Measurements from ENCODE around the gene CASZ1.

CASZ1 gene

DNA sequence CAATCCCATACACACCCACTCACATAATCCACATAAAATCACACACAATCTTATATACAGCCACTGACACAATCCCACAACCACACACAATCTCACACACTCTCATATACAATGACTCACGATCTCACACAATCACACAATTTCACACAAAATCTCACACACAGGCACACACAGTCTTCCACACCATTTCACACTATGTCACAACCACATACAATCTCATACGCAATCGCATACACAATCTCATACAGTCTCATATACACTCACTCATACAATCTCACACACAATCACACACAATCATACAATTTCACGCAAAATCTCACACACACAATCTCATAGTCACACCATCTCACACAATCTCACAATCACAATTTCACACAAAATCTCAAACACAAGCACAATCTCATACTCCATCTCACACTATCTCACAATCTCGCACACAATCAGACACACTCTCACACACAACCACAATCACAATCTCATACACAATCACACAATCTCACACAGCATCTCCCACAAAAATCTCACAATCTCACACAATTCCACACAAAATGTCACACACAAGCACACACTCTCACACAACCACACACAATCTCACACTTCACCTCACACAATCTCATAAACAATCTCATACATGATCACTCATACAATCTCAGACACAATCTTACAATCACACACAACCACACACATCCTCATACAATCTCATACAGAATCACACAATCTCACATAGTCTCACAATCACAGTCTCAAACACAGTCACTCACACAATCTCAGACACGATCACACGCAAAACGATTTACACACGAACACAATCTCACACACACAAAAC is 18.5 kb downstream of the CASZ1 start:
- no peak for DNase-seq (ENCODE audit: low read depth, low spot score)
- no peak for TF ChIP-seq YY1 (IDR thresholded peaks at IDR 0.05; ENCODE audit: insufficient read depth, insufficient read length)
- H3K27me3 ChIP-seq (ENCODE audit: insufficient read depth, insufficient read length): no peaks in the 10 kb centered on the region
- H3K4me3 ChIP-seq (ENCODE audit: insufficient read length, low read depth): no peak overlapping the region
- H3K36me3 ChIP-seq (ENCODE audit: insufficient read depth, insufficient read length, low read length): no peaks in the 10 kb centered on the region
- H3K9me3 ChIP-seq (ENCODE audit: insufficient read depth, low read length): no peaks in the 10 kb centered on the region
- H3K9ac ChIP-seq (ENCODE audit: insufficient read length, low read depth): no peak overlapping the region
- peaks cover 5% of the 10 kb centered on the region for H3K4me1 ChIP-seq (ENCODE audit: insufficient read depth, insufficient read length)

DNA sequence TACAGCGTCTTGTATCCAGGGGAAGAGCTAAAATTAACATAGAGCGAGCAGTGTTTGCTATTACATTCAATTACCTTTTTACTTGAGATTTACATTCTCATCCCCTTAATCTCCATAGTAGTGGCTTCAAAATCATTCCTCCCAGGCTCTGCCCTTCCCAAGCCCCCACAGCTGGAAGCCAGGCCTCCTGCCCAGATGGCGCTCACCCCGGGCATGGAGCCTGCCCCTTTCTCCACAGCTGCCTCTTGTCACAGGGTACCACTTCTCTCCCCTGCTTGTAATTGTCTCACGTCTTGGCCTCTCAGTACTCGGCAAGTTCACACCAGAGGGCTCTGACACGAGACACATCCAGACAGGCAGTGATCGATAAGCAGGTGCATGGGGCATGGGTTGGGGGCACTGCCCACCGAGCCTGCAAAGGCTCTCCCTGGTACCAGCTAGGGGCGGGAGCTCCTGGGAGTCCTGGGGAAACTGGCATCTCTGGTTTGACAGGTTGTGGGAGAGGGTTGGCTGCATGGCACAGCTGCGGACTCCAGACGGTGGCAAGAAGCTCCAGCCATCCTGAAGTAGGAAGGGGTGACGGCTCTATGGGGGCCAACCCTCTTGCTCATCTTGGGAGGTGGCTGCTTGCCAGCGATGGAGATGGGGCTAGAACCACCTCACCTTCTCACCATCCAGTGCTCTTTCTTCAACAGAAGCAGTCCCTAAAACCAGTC is 20.1 kb downstream of the CASZ1 start:
- Histone ChIP-seq H3K4me1 (ENCODE audit: insufficient read depth, insufficient read length) (peaks cover 8% of the 10 kb centered on the region), H3K4me3 (ENCODE audit: insufficient read length, low read depth) (no peak overlapping the region), H3K27me3 (ENCODE audit: insufficient read depth, insufficient read length) (no peaks in the 10 kb centered on the region), H3K9ac (ENCODE audit: insufficient read length, low read depth) (no peak overlapping the region), H3K36me3 (ENCODE audit: insufficient read depth, insufficient read length, low read length) (no peaks in the 10 kb centered on the region), H3K9me3 (ENCODE audit: insufficient read depth, low read length) (no peaks in the 10 kb centered on the region)
- TF ChIP-seq ZNF274 (IDR thresholded peaks at IDR 0.05; ENCODE audit: low read depth, low read length) (no peak), SUZ12 (IDR thresholded peaks at IDR 0.05; ENCODE audit: extremely low read depth, insufficient read depth, insufficient read length) (no peak), YY1 (IDR thresholded peaks at IDR 0.05; ENCODE audit: insufficient read depth, insufficient read length) (no peak)
- no peak for DNase-seq (ENCODE audit: low read depth, low spot score)

- no peaks in the 10 kb centered on the region for H3K36me3 ChIP-seq (ENCODE audit: insufficient read depth, insufficient read length, low read length)
- no peak overlapping the region for H3K9ac ChIP-seq (ENCODE audit: insufficient read length, low read depth)
- peaks cover 3% of the 10 kb centered on the region for H3K4me1 ChIP-seq (ENCODE audit: insufficient read depth, insufficient read length)
- DNase-seq (ENCODE audit: low read depth, low spot score): no peak
- no peaks in the 10 kb centered on the region for H3K27me3 ChIP-seq (ENCODE audit: insufficient read depth, insufficient read length)
- H3K9me3 ChIP-seq (ENCODE audit: insufficient read depth, low read length): no peaks in the 10 kb centered on the region
- TF ChIP-seq ZNF274 (IDR thresholded peaks at IDR 0.05; ENCODE audit: low read depth, low read length): no peak
- no peak for TF ChIP-seq YY1 (IDR thresholded peaks at IDR 0.05; ENCODE audit: insufficient read depth, insufficient read length)
- no peak for TF ChIP-seq SUZ12 (IDR thresholded peaks at IDR 0.05; ENCODE audit: extremely low read depth, insufficient read depth, insufficient read length)
- no peak overlapping the region for H3K4me3 ChIP-seq (ENCODE audit: insufficient read length, low read depth)
Observed at GRCh38 chr1:10775763-10776162, 20.7 kb downstream of the CASZ1 start.

- no peaks in the 10 kb centered on the region for H3K27me3 ChIP-seq (ENCODE audit: insufficient read depth, insufficient read length)
- no peak for DNase-seq (ENCODE audit: low read depth, low spot score)
- H3K36me3 ChIP-seq (ENCODE audit: insufficient read depth, insufficient read length, low read length): no peaks in the 10 kb centered on the region
- no peaks in the 10 kb centered on the region for H3K9me3 ChIP-seq (ENCODE audit: insufficient read depth, low read length)
- no peak for TF ChIP-seq SUZ12 (IDR thresholded peaks at IDR 0.05; ENCODE audit: extremely low read depth, insufficient read depth, insufficient read length)
- no peak for TF ChIP-seq ZNF274 (IDR thresholded peaks at IDR 0.05; ENCODE audit: low read depth, low read length)
- TF ChIP-seq YY1 (IDR thresholded peaks at IDR 0.05; ENCODE audit: insufficient read depth, insufficient read length): no peak
- no peak overlapping the region for H3K9ac ChIP-seq (ENCODE audit: insufficient read length, low read depth)
- peaks cover 3% of the 10 kb centered on the region for H3K4me1 ChIP-seq (ENCODE audit: insufficient read depth, insufficient read length)
- H3K4me3 ChIP-seq (ENCODE audit: insufficient read length, low read depth): no peak overlapping the region
Observed at GRCh38 chr1:10774615-10775310, 21.7 kb downstream of the CASZ1 start.

GRCh38 chr1:10773851-10774614 is 22.4 kb downstream of the CASZ1 start:
- Histone ChIP-seq H3K36me3 (ENCODE audit: insufficient read depth, insufficient read length, low read length) (no peaks in the 10 kb centered on the region), H3K9me3 (ENCODE audit: insufficient read depth, low read length) (no peaks in the 10 kb centered on the region), H3K9ac (ENCODE audit: insufficient read length, low read depth) (no peak overlapping the region), H3K4me3 (ENCODE audit: insufficient read length, low read depth) (no peak overlapping the region), H3K4me1 (ENCODE audit: insufficient read depth, insufficient read length) (peaks cover 3% of the 10 kb centered on the region), H3K27me3 (ENCODE audit: insufficient read depth, insufficient read length) (no peaks in the 10 kb centered on the region)
- no peak for DNase-seq (ENCODE audit: low read depth, low spot score)
- TF ChIP-seq SUZ12 (IDR thresholded peaks at IDR 0.05; ENCODE audit: extremely low read depth, insufficient read depth, insufficient read length): no peak
- TF ChIP-seq ZNF274 (IDR thresholded peaks at IDR 0.05; ENCODE audit: low read depth, low read length): no peak
- no peak for TF ChIP-seq YY1 (IDR thresholded peaks at IDR 0.05; ENCODE audit: insufficient read depth, insufficient read length)

DNA sequence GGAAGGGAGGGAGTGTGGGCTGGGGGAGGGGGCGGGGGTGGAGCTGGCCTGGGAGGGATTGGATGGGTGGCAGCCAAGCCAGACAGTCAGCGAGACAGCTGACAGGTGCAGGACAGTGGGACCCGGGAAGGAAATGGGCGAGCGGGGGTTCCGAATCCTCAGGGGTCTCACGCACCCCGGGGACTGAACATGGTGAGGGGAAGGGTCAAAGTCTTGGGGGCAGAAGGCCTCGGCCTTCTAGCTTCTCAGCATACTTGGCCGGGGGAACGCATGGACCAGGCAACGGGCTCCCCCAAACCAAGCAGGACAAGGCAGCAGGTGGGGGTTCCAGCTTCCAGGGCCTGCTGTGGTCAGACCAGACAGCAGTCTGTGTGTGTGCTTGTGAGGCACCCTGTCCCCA is 23.1 kb downstream of the CASZ1 start:
- Histone ChIP-seq H3K9me3 (ENCODE audit: insufficient read depth, low read length) (no peaks in the 10 kb centered on the region), H3K4me3 (ENCODE audit: insufficient read length, low read depth) (no peak overlapping the region), H3K9ac (ENCODE audit: insufficient read length, low read depth) (no peak overlapping the region), H3K4me1 (ENCODE audit: insufficient read depth, insufficient read length) (peaks cover 3% of the 10 kb centered on the region), H3K36me3 (ENCODE audit: insufficient read depth, insufficient read length, low read length) (no peaks in the 10 kb centered on the region), H3K27me3 (ENCODE audit: insufficient read depth, insufficient read length) (no peaks in the 10 kb centered on the region)
- no peak for TF ChIP-seq SUZ12 (IDR thresholded peaks at IDR 0.05; ENCODE audit: extremely low read depth, insufficient read depth, insufficient read length)
- TF ChIP-seq ZNF274 (IDR thresholded peaks at IDR 0.05; ENCODE audit: low read depth, low read length): no peak
- no peak for TF ChIP-seq YY1 (IDR thresholded peaks at IDR 0.05; ENCODE audit: insufficient read depth, insufficient read length)
- no peak for DNase-seq (ENCODE audit: low read depth, low spot score)
